ENCODE measurements around the gene WDR18. TPM values are rescaled to one million over a fixed set of nuclear protein-coding genes. Genes with fewer than 3 reads are reported as not detected.

WDR18 gene
- total RNA-seq, 1 experiment from 2014 or later: 94.7 TPM

GRCh38 chr19:1007399-1008251 lies 23.5 kb downstream of the WDR18 start:
- no peak overlapping the region for H3K56ac ChIP-seq (ENCODE audit: insufficient read length, low read depth, low read length)
- no peaks in the 10 kb centered on the region for H3K27me3 ChIP-seq (ENCODE audit: insufficient read depth, low read length)
- H3K9me3 ChIP-seq (ENCODE audit: control insufficient read depth, low read depth, low read length): no peaks in the 10 kb centered on the region
- DNase-seq: no peak
- H3K4me1 Mint-ChIP-seq: no peaks in the 10 kb centered on the region
- no peak overlapping the region for H2AFZ ChIP-seq (ENCODE audit: low read length)
- TF ChIP-seq CTCF (conservative IDR thresholded peaks at IDR 0.05): no peak
- no peak overlapping the region for H3K9ac ChIP-seq (ENCODE audit: extremely low read depth, insufficient read length, low read length)
- H3K79me1 ChIP-seq (ENCODE audit: insufficient read depth, low read depth, low read length, poor library complexity, severe bottlenecking): no peaks in the 10 kb centered on the region
- H2BK20ac ChIP-seq (ENCODE audit: low read depth, low read length, poor library complexity, severe bottlenecking): no peak overlapping the region
- no peak overlapping the region for H4K5ac ChIP-seq (ENCODE audit: insufficient read length, low read depth, low read length)
- H3K9me3 Mint-ChIP-seq: no peaks in the 10 kb centered on the region
- no peak overlapping the region for H3K4me3 Mint-ChIP-seq
- H3K23me2 ChIP-seq (ENCODE audit: insufficient read length, low read depth, low read length, poor library complexity, severe bottlenecking): no peaks in the 10 kb centered on the region
- H2BK12ac ChIP-seq (ENCODE audit: insufficient read length, low read depth, low read length): no peak overlapping the region
- no peak overlapping the region for H3K4ac ChIP-seq (ENCODE audit: low read depth, low read length)
- H3K18ac ChIP-seq (ENCODE audit: insufficient read length, low read depth, low read length): no peak overlapping the region
- 0 out of 2 replicates have a peak, but pooled peaks cover 2% of the 10 kb centered on the region for H3K79me2 ChIP-seq (ENCODE audit: insufficient read depth, low read length)
- H2BK120ac ChIP-seq (ENCODE audit: low read depth, low read length, poor library complexity, severe bottlenecking): no peak overlapping the region
- no peak overlapping the region for H3K23ac ChIP-seq (ENCODE audit: insufficient read length, low read depth, low read length)
- H3T11ph ChIP-seq (ENCODE audit: low read length): no peak overlapping the region
- H4K91ac ChIP-seq (ENCODE audit: insufficient read length, low read depth, low read length): no peak overlapping the region
- H2BK5ac ChIP-seq (ENCODE audit: insufficient read length, low read length): no peak overlapping the region
- no CpG with 5 or more reads among the region's 73 CpGs for WGBS (ENCODE audit: extremely low coverage, insufficient read length, low lambda C conversion rate)
- no peak overlapping the region for H3K27ac ChIP-seq (ENCODE audit: insufficient read length, low read depth, low read length)
- no peaks in the 10 kb centered on the region for H3K4me1 ChIP-seq (ENCODE audit: insufficient read depth, low read length)
- H2AK5ac ChIP-seq (ENCODE audit: insufficient read length, low read length): no peak overlapping the region
- peaks cover 0 to 20% (median 20%) of the 10 kb centered on the region in 3 experiments; a peak in 5 of 7 replicates for H3K36me3 Mint-ChIP-seq (ENCODE audit: insufficient read depth in 1 of 3, low read depth in 3 of 3)
- H2BK15ac ChIP-seq (ENCODE audit: low read depth, low read length): no peak overlapping the region
- H4K20me1 ChIP-seq (ENCODE audit: control insufficient read depth, insufficient read depth, insufficient read length): no peaks in the 10 kb centered on the region
- H4K8ac ChIP-seq (replicated peaks; ENCODE audit: insufficient read length, low read depth, low read length): no peak overlapping the region
- H3K4me2 ChIP-seq (ENCODE audit: insufficient read depth, insufficient read length, low read length): no peak overlapping the region
- peaks cover 5% of the 10 kb centered on the region for H3K27me3 Mint-ChIP-seq (ENCODE audit: low read depth)
- H3K27ac Mint-ChIP-seq: no peak overlapping the region
- H3K14ac ChIP-seq (ENCODE audit: insufficient read depth, low read length): no peak overlapping the region

Data from H9 (cell line).